ENCODE results near the gene HGS. TPM values are rescaled to one million over a fixed set of nuclear protein-coding genes. Genes with fewer than 3 reads are reported as not detected.
A peak's percentile ranks its signal among the peaks of the same experiment; 100 is the strongest.

The HGS gene
- total RNA-seq, 1 experiment from 2014 or later: 119 TPM

- DNase-seq: peak; percentile 81
- H3K36me3 ChIP-seq (replicated peaks; ENCODE audit: control insufficient read depth, insufficient read depth, low read length): no peaks in the 10 kb centered on the region
- peak overlapping the region; percentile 31 for H3K4me3 ChIP-seq (ENCODE audit: insufficient read depth, low read depth, low read length)
- peaks cover 20% of the 10 kb centered on the region for H3K27me3 ChIP-seq (ENCODE audit: control insufficient read depth, insufficient read depth, low read length)
Observed at GRCh38 chr17:81648013-81648706, 35.7 kb upstream of the HGS start.

- DNase-seq: peak; percentile 57
- peaks cover 20% of the 10 kb centered on the region for H3K27me3 ChIP-seq (ENCODE audit: control insufficient read depth, insufficient read depth, low read length)
- peak overlapping the region; percentile 31; the same call in 1 of the 2 replicates for H3K4me3 ChIP-seq (ENCODE audit: insufficient read depth, low read depth, low read length)
- no peaks in the 10 kb centered on the region for H3K36me3 ChIP-seq (replicated peaks; ENCODE audit: control insufficient read depth, insufficient read depth, low read length)
Observed at GRCh38 chr17:81648707-81649085, 35.1 kb upstream of the HGS start.

GRCh38 chr17:81650951-81651350, 32.9 kb upstream of the HGS start:
- DNase-seq: no peak
- peaks cover 20% of the 10 kb centered on the region for H3K27me3 ChIP-seq (ENCODE audit: control insufficient read depth, insufficient read depth, low read length)
- no peak overlapping the region for H3K4me3 ChIP-seq (ENCODE audit: insufficient read depth, low read depth, low read length)
- no peaks in the 10 kb centered on the region for H3K36me3 ChIP-seq (replicated peaks; ENCODE audit: control insufficient read depth, insufficient read depth, low read length)

GRCh38 chr17:81651692-81652091, 32.1 kb upstream of the HGS start:
- Histone ChIP-seq H3K36me3 (replicated peaks; ENCODE audit: control insufficient read depth, insufficient read depth, low read length) (no peaks in the 10 kb centered on the region), H3K4me3 (ENCODE audit: insufficient read depth, low read depth, low read length) (no peak overlapping the region), H3K27me3 (ENCODE audit: control insufficient read depth, insufficient read depth, low read length) (peaks cover 20% of the 10 kb centered on the region)
- peak; percentile 52 for DNase-seq

- peaks cover 9% of the 10 kb centered on the region for H3K27me3 ChIP-seq (ENCODE audit: control insufficient read depth, insufficient read depth, low read length)
- DNase-seq: peak; percentile 94
- peak overlapping the region; percentile 25 for H3K4me3 ChIP-seq (ENCODE audit: insufficient read depth, low read depth, low read length)
- no peaks in the 10 kb centered on the region for H3K36me3 ChIP-seq (replicated peaks; ENCODE audit: control insufficient read depth, insufficient read depth, low read length)
Observed at GRCh38 chr17:81652906-81653771, 30.7 kb upstream of the HGS start.

- DNase-seq: peak; percentile 72
- no peaks in the 10 kb centered on the region for H3K36me3 ChIP-seq (replicated peaks; ENCODE audit: control insufficient read depth, insufficient read depth, low read length)
- no peaks in the 10 kb centered on the region for H3K27me3 ChIP-seq (ENCODE audit: control insufficient read depth, insufficient read depth, low read length)
- H3K4me3 ChIP-seq (ENCODE audit: insufficient read depth, low read depth, low read length): no peak overlapping the region
Observed at GRCh38 chr17:81655378-81656117, 28.3 kb upstream of the HGS start.

- Histone ChIP-seq H3K4me3 (ENCODE audit: insufficient read depth, low read depth, low read length) (no peak within 1 kb of the TSS), H3K36me3 (replicated peaks; ENCODE audit: control insufficient read depth, insufficient read depth, low read length) (no peaks in the 10 kb centered on the region), H3K27me3 (ENCODE audit: control insufficient read depth, insufficient read depth, low read length) (no peaks in the 10 kb centered on the region)
- DNase-seq: no peak
Observed at GRCh38 chr17:81656118-81656743, 27.6 kb upstream of the HGS start, which contains the start of gene PDE6G. TSS of gene PDE6G (minus strand) at chr17:81656542. CDS start at chr17:81653305, 3,237 bp downstream.

- no peaks in the 10 kb centered on the region for H3K36me3 ChIP-seq (replicated peaks; ENCODE audit: control insufficient read depth, insufficient read depth, low read length)
- DNase-seq: peak; percentile 37
- no peaks in the 10 kb centered on the region for H3K27me3 ChIP-seq (ENCODE audit: control insufficient read depth, insufficient read depth, low read length)
- H3K4me3 ChIP-seq (ENCODE audit: insufficient read depth, low read depth, low read length): no peak overlapping the region
Observed at GRCh38 chr17:81656835-81657234, 27.0 kb upstream of the HGS start.

GRCh38 chr17:81659038-81659437, 24.8 kb upstream of the HGS start:
- H3K4me3 ChIP-seq (ENCODE audit: insufficient read depth, low read depth, low read length): no peak overlapping the region
- H3K36me3 ChIP-seq (replicated peaks; ENCODE audit: control insufficient read depth, insufficient read depth, low read length): no peaks in the 10 kb centered on the region
- no peaks in the 10 kb centered on the region for H3K27me3 ChIP-seq (ENCODE audit: control insufficient read depth, insufficient read depth, low read length)
- no peak for DNase-seq

- peaks cover 2% of the 10 kb centered on the region for H3K36me3 ChIP-seq (replicated peaks; ENCODE audit: control insufficient read depth, insufficient read depth, low read length)
- DNase-seq: no peak
- H3K27me3 ChIP-seq (ENCODE audit: control insufficient read depth, insufficient read depth, low read length): no peaks in the 10 kb centered on the region
- no peak overlapping the region for H3K4me3 ChIP-seq (ENCODE audit: insufficient read depth, low read depth, low read length)
Observed at GRCh38 chr17:81660441-81660840, 23.4 kb upstream of the HGS start.

GRCh38 chr17:81662002-81662401, 21.8 kb upstream of the HGS start:
- peaks cover 2% of the 10 kb centered on the region for H3K36me3 ChIP-seq (replicated peaks; ENCODE audit: control insufficient read depth, insufficient read depth, low read length)
- DNase-seq: no peak
- H3K4me3 ChIP-seq (ENCODE audit: insufficient read depth, low read depth, low read length): no peak overlapping the region
- no peaks in the 10 kb centered on the region for H3K27me3 ChIP-seq (ENCODE audit: control insufficient read depth, insufficient read depth, low read length)

GRCh38 chr17:81664051-81664470, 19.8 kb upstream of the HGS start:
- Histone ChIP-seq H3K4me3 (ENCODE audit: insufficient read depth, low read depth, low read length) (no peak overlapping the region), H3K36me3 (replicated peaks; ENCODE audit: control insufficient read depth, insufficient read depth, low read length) (peaks cover 8% of the 10 kb centered on the region), H3K27me3 (ENCODE audit: control insufficient read depth, insufficient read depth, low read length) (no peaks in the 10 kb centered on the region)
- DNase-seq: no peak

- H3K27me3 ChIP-seq (ENCODE audit: control insufficient read depth, insufficient read depth, low read length): no peaks in the 10 kb centered on the region
- peak; percentile 69 for DNase-seq
- peaks cover 18% of the 10 kb centered on the region for H3K36me3 ChIP-seq (replicated peaks; ENCODE audit: control insufficient read depth, insufficient read depth, low read length)
- peak overlapping the region; percentile 97 for H3K4me3 ChIP-seq (ENCODE audit: insufficient read depth, low read depth, low read length)
Observed at GRCh38 chr17:81665205-81666091, 18.4 kb upstream of the HGS start.

GRCh38 chr17:81666092-81666341, 17.8 kb upstream of the HGS start:
- no peak for DNase-seq
- Histone ChIP-seq H3K36me3 (replicated peaks; ENCODE audit: control insufficient read depth, insufficient read depth, low read length) (peaks cover 20% of the 10 kb centered on the region), H3K27me3 (ENCODE audit: control insufficient read depth, insufficient read depth, low read length) (no peaks in the 10 kb centered on the region), H3K4me3 (ENCODE audit: insufficient read depth, low read depth, low read length) (peak overlapping the region; percentile 97)
